GM19238 (cell line): Measurements from ENCODE around the gene ZNF496.
A peak's percentile ranks its signal among the peaks of the same experiment; 100 is the strongest.
"Not testable (repeated sequence)": the region's sequence is repeated elsewhere in the genome, so short reads cannot be mapped to it uniquely, and the experiment has no call there.

ENCODE experiments used
- DNase-seq: peaks from one replicate; pipeline ENCODE4 v3.0.0; 2011; ENCODE audit warnings: low spot score; ENCODE audit not compliant: insufficient read length

Gene ZNF496

DNA sequence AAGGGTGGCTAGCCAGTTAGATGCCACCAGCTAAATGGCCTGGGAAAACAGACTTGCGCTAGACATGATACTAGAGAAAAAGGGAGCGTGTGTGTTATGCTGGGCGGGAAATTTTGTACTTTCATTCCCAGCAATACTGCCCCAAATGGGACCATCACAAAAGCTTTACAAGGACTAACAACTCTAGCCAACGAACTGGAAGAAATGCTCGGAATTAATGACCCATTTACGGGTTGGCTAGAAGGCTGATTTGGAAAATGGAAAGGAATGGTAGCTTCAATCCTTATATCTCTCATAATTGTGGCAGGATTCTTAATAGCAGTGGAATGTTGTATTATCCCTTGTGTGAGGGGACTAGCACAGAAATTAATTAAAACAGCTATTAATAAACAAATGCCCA is 27.9 kb upstream of the ZNF496 start:
- DNase-seq, result no peak

DNA sequence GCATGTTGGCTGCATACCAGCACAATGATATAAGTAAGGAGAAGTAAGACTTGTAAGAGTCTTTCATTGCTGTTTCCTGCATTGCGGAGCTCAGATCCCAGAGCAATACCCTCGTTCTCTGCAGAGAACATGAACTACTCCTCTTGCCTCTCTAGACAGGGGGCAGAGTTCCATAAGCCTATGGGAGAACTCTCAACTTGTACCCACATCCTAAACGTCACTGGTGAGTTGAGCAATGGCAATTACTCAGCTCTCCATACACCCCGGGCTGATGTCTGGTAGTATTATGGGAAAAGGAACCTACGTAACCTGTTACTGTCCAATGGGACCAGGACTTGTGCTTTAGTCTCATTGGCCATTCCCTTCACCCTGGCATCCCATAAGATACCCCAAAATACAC is 27.3 kb upstream of the ZNF496 start:
- no peak for DNase-seq

DNA sequence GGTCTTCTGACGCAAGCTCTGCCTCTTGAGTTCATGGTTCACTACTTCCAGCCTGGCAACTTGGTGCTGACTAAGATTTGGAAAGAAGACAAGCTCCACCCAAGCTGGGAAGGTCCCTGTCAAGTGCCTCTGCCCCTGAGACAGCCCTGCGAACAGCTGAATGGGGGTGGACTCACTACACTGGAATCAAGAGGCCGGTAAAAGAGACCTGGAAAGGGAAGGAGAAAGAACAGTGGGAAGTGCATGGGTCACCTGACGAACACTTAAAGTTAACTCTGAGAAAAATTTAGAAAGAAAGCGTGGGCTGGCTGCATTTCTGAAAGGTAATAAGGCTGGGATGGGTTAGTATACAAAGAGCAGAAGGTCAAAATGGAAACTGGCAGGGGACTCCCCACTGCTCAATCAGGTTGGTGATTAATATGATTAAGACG is 26.1 kb upstream of the ZNF496 start:
- DNase-seq, result no peak

DNA sequence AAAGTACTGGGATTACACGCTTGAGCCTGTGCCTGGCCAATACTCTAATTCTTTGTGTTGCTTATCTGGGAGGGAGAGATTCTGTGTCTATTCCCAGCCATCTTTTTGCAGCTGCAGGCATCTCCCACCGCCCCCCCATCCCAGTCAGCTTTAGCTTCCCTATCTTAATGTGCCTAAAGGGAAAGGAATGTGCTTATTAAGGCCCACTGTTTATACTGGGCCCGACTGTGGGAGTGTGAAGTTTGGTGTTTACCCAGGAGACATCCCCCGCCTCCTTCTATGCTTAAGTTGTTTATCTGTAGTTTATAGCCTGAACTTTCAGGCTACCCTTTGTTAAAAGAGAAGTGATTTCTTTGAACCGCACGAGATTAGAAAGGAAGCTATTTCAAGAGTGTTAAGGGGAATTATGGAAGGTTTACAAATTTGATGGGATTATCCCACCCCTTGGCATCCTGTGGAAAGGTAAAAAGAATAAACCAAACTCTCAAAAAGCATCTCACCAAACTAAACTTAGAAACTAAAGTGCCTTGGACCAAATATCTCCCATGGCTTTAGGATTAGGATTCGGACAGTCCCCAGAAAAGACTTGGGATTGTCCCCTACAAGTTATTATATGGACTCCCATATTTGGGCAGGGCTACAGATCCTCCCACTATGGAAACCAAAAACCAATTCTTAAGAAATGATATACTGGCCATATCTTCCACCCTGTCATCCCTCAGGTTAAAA is 25.5 kb upstream of the ZNF496 start:
- DNase-seq, result no peak

DNA sequence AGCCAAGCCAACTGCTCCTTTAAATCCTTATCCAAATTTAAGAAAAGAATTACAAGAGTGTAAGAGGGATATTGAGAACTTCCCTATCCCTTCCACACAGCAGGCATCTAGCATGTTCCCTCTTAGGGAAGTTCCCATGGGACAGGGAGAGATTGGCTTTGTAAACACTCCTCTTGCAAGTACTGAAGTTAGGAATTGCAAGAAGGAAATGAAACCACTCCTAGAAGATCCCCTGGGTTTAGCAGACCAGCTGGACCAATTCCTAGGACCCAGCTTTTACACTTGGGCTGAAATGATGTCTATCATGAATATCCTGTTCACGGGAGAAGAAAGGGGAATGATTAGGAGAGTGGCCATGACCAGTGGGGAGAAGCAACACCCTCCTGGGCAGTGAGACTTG is 23.5 kb upstream of the ZNF496 start:
- DNase-seq, result not testable (repeated sequence)

DNA sequence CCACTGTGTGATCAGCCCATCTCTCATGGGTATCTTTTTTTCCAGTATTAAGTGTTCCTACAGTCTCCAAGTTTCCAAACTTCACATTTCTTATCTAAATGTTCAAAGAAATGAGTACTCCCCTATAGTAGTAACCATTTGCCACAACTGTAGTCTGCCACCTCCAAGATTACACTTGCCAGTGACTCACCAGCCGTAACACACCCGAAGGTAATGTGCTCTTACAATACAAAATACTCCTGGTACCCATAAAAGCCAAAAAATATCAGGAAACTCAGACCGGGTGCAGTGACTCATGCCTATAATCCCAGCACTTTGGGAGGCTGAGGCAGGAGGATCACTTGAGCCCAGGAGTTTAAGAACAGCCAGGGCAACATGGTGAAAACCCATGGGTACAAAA is 20.5 kb upstream of the ZNF496 start:
- no peak for DNase-seq

DNA sequence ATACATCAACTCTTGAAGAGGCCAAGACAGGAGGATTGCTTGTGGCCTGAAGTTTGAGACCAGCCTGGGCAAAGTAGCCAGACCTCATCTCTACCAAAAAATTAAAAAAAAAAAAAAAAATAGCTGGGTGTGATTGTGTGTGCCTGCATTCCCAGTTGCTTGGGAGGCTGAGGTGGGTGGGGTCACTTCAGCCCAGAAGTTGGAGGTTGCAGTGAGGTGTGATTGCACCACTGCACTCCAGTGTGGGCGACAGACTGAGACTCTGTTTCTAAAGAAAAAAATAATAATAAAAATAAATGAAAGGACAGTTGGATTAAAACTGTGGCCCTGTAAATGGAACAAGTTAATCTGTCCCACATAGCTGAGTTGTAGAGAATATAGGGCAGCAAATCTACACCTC is 18.9 kb upstream of the ZNF496 start:
- DNase-seq, result no peak

DNA sequence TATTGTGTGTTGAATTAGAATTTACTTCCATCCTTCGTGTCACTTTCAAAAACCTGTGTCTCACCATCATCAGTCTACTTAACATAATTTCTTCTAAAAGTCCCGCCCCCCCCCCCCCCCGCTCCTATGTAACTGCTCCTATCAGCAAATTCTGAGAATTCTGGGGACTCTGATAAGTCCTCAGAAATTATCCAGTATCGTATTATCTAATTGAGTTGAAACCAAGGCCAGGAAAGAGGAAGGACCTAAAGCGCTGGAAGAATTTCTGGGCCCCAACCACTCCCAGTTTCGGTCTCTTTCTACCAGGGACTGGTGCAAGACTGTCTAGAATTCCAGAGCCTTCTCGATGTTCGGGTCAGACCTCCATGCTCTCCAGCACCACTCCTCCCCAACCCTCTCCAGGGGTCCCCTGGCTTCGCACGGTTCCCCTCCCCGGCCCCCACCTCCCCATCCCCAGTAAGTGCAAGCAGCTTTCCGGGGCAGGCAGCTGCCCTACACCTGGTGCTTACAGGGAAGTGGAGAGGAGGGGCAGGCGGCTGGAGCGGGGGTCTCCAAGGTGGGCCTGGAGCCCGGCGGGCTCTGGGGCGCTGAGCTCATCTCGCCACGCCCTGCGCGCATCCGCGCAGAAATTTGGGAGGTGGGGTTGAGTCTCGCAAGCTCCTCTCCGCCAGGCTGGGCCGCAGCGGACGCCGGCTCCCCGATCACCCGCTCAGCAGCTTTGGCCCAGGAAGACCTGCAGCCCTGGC is 16.0 kb upstream of the ZNF496 start:
- DNase-seq, result no peak

DNA sequence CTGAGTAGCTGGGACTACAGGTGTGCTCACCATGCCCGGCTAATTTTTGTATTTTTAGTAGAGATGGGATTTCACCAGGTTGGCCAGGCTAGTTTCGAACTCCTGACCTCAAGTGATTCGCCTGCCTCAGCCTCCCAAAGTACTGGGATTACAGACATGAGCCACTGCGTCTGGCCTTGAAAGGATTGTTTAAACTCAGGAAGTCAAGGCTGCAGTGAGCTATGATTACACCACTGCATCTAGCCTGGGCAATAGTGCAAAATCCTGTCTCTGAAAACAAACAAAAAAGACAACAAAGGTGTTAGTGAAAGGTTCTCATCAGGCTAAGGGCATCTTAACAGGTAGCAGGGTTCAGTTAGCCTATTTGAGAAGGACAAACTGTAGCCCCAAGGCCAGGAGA is 14.2 kb upstream of the ZNF496 start:
- DNase-seq, result no peak

DNA sequence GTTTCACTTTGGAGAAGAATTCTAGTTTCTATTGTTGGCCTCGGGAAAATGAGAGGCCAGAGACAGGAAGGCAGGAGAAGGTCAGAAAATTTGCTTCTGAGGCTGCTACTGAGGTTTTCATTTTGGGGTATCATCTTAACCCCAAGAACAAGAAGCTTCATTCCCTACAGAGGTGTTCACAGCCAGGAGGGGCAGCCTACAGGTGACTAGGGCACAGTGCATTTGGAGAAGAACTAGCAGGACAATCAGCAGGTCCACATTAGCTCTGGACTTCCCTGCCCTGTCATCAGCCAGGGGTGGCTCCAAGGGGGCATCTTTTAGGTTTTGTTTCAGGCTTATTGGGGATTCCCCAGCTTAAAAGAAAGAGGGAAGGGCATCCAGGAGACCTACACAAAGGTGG is 12.1 kb upstream of the ZNF496 start:
- no peak for DNase-seq

DNA sequence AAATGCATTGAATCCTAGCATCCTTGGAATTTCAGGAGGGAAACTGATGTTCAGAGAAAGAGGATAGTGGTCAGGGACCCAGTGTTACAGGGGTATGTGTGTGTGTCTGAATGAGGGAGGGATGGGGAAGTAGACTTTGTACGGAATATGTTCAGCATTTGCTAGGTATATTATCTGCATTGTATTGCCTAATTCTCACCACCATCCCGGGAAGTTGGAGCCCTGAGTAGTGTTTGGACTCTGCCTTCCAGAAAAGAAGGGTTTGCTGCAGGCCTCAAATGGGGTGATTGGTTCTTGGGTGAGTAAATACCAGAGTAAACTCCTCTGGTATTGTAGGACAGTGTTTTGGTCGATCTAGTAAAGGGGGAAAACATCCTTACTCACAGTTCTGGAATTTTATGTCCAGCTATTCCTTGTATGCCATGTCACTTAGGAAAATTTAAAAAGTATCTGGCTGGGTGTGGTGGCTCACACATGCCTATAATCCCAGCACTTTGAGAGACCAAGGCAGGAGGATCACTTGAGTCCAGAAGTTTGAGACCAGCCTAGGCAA is 7.1 kb upstream of the ZNF496 start:
- DNase-seq, result no peak

DNA sequence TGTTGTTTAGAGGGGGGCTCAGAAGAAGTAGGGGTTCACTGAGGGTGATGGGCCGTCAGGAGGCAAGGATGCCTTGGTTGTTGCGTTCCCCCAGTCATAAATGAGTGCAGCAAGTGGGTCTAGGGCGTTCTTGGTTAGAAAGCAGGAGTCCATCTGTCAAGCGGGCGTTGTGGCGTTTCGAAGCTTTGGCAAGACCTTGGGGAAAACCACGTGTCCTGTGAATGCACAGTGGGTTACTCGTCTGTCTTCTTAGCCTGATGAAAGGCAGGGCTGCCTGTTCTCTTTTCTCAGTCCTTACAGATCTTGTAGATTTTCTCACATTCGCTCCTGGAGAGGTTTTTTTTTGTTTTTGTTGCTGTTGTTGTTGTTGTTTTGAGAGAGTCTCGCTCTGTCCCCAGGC is 6.3 kb upstream of the ZNF496 start:
- no peak for DNase-seq

DNA sequence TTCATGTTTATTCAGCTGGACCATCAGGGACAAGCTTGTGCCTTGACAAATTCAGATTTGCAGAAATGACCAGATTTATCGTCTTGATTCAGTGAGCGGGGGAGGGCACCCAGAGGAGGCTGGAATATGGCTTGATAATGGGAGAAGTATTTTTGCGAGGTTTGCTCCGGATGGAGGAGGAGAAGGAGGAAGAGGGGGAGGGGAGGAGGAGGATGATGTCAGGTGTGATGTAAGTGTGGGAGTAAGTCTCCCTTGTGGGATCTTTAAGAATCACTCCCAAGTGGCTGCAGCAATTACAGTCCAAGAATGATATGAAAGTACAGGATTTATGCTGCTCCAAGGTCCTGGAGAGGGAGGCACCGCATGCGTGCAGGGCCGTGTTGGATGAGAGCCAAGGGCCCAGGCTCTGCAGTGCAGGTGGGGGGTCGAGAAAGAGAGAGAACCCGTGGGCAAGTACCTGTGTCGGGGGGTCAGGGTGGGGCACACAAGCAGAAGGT is 5.6 kb upstream of the ZNF496 start:
- DNase-seq, result no peak

DNA sequence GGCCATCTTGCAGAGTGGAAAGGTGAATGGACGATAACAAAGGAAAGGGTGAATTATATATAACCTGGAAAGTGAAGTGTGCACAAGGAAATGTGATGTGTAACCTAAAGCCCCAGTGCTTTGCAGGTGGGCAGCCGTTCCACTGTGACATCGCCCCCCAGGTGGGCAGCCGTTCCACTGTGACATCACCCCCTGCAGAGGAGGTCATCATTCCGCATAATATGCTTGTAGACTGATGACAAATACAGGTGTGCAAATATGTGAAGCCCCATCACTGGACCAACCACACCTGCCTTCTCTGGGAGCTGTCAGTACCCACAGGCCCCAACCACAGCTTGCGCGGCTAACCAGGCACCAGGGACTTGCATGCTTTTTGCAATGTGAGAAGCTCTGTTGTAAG is 4.7 kb upstream of the ZNF496 start:
- no peak for DNase-seq

DNA sequence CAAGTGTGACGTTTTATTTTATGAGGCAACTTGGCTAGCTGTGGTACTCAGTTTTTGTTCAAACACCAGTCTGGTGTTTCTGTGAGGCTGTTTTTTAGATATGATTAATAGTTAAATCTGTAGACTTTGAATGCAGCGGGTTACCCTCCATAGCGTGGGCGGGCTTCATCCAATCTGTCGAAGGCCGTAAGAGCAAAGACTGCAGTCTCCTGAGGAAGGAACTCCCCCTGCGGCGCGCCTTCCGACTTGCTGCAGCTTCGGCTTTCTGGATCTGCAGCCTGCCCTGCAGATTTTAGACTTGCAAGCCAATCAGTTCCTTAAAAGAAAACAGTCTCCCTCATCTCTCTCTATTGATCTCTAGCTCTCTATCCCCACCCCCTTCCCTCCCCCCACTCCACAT is 4.2 kb upstream of the ZNF496 start:
- DNase-seq, result no peak

DNA sequence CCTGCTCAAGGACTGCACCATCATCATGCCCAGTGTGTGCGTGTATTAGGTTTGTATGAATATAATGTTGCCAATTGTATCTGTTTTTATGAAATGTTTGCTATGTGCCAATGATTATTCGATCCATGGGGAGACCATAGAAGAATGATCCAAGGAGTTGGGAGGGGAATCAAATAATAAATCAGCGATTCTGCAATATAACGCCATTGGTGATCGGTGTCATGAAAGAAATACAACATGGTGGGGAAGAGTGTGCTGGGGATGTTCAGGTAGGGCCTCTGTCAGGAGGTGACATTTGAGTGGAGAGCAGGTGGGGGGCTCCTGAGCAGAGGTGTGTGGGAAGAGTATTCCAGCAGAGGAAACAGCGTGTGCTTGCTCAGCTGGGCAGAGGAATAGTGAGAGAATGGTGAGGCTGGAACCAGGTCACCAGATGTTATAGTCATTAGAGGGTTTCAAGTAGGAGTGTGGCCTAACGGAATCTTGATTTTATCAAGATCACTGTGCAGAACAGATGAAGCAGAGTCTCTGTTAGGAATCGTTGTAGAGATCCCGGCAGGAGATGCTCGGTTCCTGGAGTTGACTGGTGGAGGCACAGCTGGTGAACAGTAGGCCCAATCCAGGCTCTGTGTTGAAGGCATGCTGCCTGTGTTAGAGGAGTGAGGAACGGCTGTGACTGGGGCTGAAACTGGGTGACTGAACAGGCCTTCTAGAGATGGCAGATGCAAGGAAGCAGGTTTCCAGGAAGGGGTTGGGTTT is 2.9 kb upstream of the ZNF496 start:
- DNase-seq, result no peak

DNA sequence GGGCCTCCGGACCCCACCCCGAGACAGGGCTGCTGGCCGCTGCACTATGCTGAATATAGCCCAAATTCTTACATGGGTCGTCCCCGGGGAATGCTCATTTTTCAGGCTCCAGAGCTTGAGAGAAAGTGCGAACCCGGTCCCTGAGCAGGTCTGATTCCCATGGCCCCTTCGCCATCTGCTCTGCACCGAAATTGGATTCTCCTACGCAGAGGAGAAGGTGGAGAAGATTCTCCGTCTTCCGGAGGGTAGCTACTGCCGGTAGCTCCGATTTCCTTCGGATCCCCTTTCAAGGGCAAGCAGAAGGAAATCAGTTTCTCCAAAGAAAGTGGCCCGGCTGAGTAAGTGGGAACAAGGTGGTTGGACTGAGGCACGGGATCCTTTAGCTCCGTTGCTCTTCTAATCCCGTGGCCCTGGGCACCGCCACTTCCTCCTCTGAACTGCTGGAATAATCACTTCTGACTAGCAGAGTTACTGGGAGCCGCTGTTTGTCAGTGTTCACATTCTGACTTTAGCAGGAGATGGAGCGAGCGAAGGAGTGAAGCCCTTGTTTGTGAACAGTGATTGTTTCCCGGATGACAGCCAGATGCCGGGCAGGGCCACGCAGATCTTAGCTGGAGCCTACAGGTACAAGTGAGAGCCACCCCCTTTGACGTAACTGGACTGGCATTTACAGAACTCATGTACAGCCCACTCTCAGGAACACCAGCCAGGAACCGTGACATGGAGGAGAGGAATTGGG is 1.1 kb upstream of the ZNF496 start:
- no peak for DNase-seq

DNA sequence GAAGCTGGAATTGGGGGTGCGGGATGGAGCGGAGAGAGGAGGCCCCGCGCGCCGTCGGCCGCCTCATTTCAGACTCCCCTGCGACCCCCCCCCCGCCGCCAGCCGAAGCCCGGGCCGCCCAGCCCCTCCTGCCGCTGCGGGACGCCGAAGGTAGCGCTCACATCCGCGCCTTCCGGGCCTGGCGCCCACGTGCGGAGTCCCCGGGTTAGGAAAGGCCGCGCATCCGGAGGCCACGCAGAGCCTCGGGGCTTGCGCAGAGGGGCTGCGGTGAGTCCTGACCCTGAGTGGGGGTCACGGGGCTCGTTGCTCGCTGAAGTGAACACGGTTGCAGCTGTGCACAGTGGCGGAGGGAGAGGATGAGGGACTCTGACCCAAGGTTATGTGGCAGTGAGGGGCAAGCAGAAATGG is 552 bp upstream of the ZNF496 start:
- peak; percentile 72 for DNase-seq

DNA sequence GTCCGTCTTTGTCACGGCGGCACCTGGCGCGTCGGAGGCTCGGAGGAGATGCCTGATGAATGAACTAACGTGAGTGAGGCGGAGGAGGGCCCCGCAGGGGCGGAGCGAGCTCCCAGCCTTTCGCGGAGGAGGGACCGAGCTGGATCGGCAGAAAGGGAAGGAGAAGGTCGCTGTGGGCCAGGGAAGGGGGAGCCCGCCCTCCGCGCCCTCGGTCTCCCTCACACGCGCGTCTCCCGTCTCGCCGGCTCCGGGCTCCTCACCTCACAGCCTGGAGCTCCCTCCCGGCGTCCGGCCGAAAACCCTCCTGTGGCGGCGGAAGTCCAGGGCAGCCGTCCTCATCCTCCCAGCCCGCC is 519 bp downstream of the ZNF496 start:
- DNase-seq, result peak; percentile 77

DNA sequence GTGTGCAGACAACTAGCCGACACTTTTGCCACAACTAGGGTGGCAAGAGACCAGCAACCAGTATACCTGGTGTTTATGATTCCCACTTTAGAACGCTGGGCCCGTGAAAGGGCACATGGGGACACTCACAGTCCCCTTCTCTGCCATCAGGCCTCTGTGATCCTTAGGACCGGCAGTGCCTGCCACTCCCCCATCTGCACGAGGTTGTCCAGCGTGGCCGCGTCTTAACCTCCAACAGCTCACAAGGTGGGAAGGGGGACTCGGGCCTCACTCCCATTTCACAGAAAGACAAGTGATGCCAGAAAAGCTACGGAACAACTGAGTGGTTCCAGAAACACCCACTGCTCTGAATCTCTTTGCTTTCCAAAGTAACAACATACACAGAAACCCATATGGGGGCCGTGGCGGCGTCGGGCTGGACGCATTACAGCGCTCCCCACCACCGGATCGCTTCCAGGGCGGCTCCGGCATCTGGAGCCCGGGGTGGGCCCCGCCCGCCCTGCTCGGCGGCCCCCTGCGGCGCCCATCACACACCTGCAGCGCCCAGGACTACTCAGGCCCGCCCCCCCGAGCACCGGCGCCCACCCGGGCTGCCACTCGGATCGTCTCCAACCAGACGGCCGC is 1.0 kb downstream of the ZNF496 start:
- DNase-seq, result peak; percentile 30

DNA sequence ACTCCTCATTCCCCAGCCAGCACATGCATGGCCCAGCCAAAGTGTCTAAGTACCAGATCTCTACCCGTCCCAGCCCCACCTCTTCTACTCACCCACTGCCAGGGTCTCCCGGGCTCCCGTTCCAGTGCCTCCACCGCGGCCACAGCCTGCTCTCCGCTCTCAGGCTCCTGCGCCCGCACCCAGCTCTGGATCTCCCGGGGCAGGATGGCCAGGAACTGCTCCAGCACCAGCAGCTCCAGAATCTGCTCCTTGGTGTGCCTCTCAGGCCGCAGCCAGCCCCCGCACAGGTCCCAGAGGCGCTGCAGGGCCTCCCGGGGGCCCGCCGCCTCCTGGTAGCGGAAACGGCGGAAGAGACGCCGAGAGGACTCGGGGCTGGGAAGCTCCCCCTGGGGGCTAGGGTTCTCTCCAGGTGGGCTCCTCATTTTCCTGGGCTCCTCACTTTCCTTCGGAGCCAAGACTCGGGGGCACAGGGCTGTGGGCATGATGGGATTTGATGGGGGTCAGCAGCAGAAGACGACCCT is 2.5 kb downstream of the ZNF496 start:
- DNase-seq, result no peak
